A549 treated with AZD2906 at 1 μM for 4 hours (cell line): ENCODE results near the gene TMEM208. TPM values are rescaled to one million over a fixed set of nuclear protein-coding genes. Genes with fewer than 3 reads are reported as not detected.

Source experiments
- total RNA-seq: library from RNA; stranded (reverse); fragments of 200-300 nt; extraction: Qiagen RNA extraction; gene quantifications from 5 replicates; pipeline ENCODE4 v1.2.3, GENCODE V29; 2022

Gene TMEM208
- total RNA-seq: 86.6 to 99.5 TPM (median 95.4 TPM) in 5 replicates

GRCh38 chr16:67226804-67227566 lies at the start of gene TMEM208:
Gene TMEM208 (plus strand): TSS chr16:67227130. CDS start chr16:67227219, 89 bp downstream.

GRCh38 chr16:67183627-67184452 lies 43.1 kb upstream of the TMEM208 start, which contains the start of gene MATCAP1:
Gene MATCAP1 (minus strand): TSS chr16:67183963. CDS start chr16:67180610, 3,353 bp downstream.

GRCh38 chr16:67190041-67190440 lies 36.9 kb upstream of the TMEM208 start, which contains the start of gene EXOC3L1:
Gene EXOC3L1 (minus strand): TSS chr16:67190136. CDS start chr16:67189676, 460 bp downstream.

GRCh38 chr16:67191995-67192681 lies 34.8 kb upstream of the TMEM208 start, which contains the start of gene E2F4:
Gene E2F4 (plus strand): TSS chr16:67192155. CDS start chr16:67192228, 73 bp downstream.

GRCh38 chr16:67199011-67199807 lies 27.7 kb upstream of the TMEM208 start, which contains the start of gene ELMO3:
Gene ELMO3 (plus strand): TSS chr16:67199131. CDS start chr16:67199327, 196 bp downstream.

GRCh38 chr16:67247192-67248072 lies 20.5 kb downstream of the TMEM208 start, which contains the start of gene FHOD1:
Gene FHOD1 (minus strand): TSS chr16:67247481. CDS start chr16:67247410, 71 bp downstream.

GRCh38 chr16:67248401-67249177 lies 21.7 kb downstream of the TMEM208 start, which contains the start of gene SLC9A5:
Gene SLC9A5 (plus strand): TSS chr16:67248979. CDS start chr16:67249015, 36 bp downstream.

Other genes starting within 250 kb of the TMEM208 start
- 2.9 to 4.9 TPM (median 4.0 TPM) in 5 replicates for gene CES4A, start 238.5 kb upstream of the TMEM208 start, total RNA-seq
- 53.5 to 68.5 TPM (median 55.2 TPM) in 5 replicates for gene CBFB, start 198.0 kb upstream of the TMEM208 start, total RNA-seq
- 23.9 to 26.8 TPM (median 25.0 TPM) in 5 replicates for gene PHAF1, start 117.2 kb upstream of the TMEM208 start, total RNA-seq
- 7.2 to 10.2 TPM (median 9.8 TPM) in 5 replicates for gene B3GNT9, start 76.1 kb upstream of the TMEM208 start, total RNA-seq
- 15.1 to 22.4 TPM (median 21.6 TPM) in 5 replicates for gene TRADD, start 67.2 kb upstream of the TMEM208 start, total RNA-seq
- gene FBXL8, start 67.2 kb upstream of the TMEM208 start, total RNA-seq: 7.6 to 9.9 TPM (median 8.5 TPM) in 5 replicates
- 8.5 to 17.5 TPM (median 14.0 TPM) in 5 replicates for gene HSF4, start 62.4 kb upstream of the TMEM208 start, total RNA-seq
- 87.9 to 116 TPM (median 113 TPM) in 5 replicates for gene NOL3, start 56.6 kb upstream of the TMEM208 start, total RNA-seq
- 5.2 to 9.2 TPM (median 6.3 TPM) in 5 replicates for gene MATCAP1, start 43.2 kb upstream of the TMEM208 start, total RNA-seq
- gene EXOC3L1, start 37.0 kb upstream of the TMEM208 start, total RNA-seq: 0.03 to 0.20 TPM (median 0.16 TPM) in 4 of 5 replicates, not detected in the other
- 85.7 to 108 TPM (median 104 TPM) in 5 replicates for gene E2F4, start 35.0 kb upstream of the TMEM208 start, total RNA-seq
- gene ELMO3, start 28.0 kb upstream of the TMEM208 start, total RNA-seq: 0.80 to 1.7 TPM (median 1.5 TPM) in 5 replicates
- 35.1 to 58.4 TPM (median 51.7 TPM) in 5 replicates for gene FHOD1, start 20.4 kb downstream of the TMEM208 start, total RNA-seq
- gene SLC9A5, start 21.8 kb downstream of the TMEM208 start, total RNA-seq: 1.0 to 1.8 TPM (median 1.4 TPM) in 5 replicates
- gene PLEKHG4, start 52.4 kb downstream of the TMEM208 start, total RNA-seq: 12.1 to 14.0 TPM (median 13.6 TPM) in 5 replicates
- gene KCTD19, start 99.6 kb downstream of the TMEM208 start, total RNA-seq: 0.09 to 0.34 TPM (median 0.19 TPM) in 5 replicates
- 0.06 to 0.08 TPM (median 0.07 TPM) in 4 of 5 replicates, not detected in the other for gene LRRC36, start 99.7 kb downstream of the TMEM208 start, total RNA-seq
- gene TPPP3, start 166.4 kb downstream of the TMEM208 start, total RNA-seq: 8.4 to 16.1 TPM (median 13.5 TPM) in 5 replicates
- gene ZDHHC1, start 189.3 kb downstream of the TMEM208 start, total RNA-seq: 4.2 to 7.1 TPM (median 6.6 TPM) in 5 replicates
- gene HSD11B2, start 204.0 kb downstream of the TMEM208 start, total RNA-seq: 2.1 to 2.7 TPM (median 2.1 TPM) in 5 replicates